ENCODE results near the gene PSMC1. TPM values are rescaled to one million over a fixed set of nuclear protein-coding genes. Genes with fewer than 3 reads are reported as not detected.

Gene PSMC1
- total and polyA plus RNA-seq, 10 of the 15 experiments (the other 5 are each of a cell fraction or from before 2014, with no cell fraction given): 97.4 to 286 (median 209) TPM

- SMC1A ChIA-PET (ENCODE audit: uncharacterized antibody, unreplicated experiment): interaction anchor here (1.5 kb wide), 1 partner anchor 16 kb away, joined by 3 read pairs; no protein-coding TSS in a partner anchor
- no TSS peak for BruUV-seq (replicated peaks)
- Histone ChIP-seq H3K4me2 (ENCODE audit: control insufficient read depth, insufficient read depth) (no peak overlapping the region), H3K4me1 (ENCODE audit: control insufficient read depth, insufficient read depth, low read length) (no peaks in the 10 kb centered on the region), H3K4me3 (no peak overlapping the region), H3K27ac (ENCODE audit: control insufficient read depth, insufficient read depth) (no peak overlapping the region), H3K9ac (ENCODE audit: control insufficient read depth, insufficient read depth, low read length) (no peak overlapping the region), H3K36me3 (ENCODE audit: control insufficient read depth in 2 of 2, insufficient read depth in 2 of 2, low read length in 1 of 2) (peaks cover 7 to 24% of the 10 kb centered on the region in 2 experiments), H3K27me3 (replicated peaks in 1 of 2; ENCODE audit: control insufficient read depth in 2 of 2, insufficient read depth in 2 of 2, low read length in 1 of 2) (no peaks in the 10 kb centered on the region), H2AFZ (ENCODE audit: control insufficient read depth, low read depth, low read length) (no peak overlapping the region), H3K79me2 (ENCODE audit: control insufficient read depth, insufficient read depth, low read length) (no peaks in the 10 kb centered on the region), H4K20me1 (ENCODE audit: control insufficient read depth, insufficient read depth) (no peaks in the 10 kb centered on the region), H3K9me3 (replicated peaks; ENCODE audit: control insufficient read depth, insufficient read depth, low read length) (no peaks in the 10 kb centered on the region)
- WGBS (ENCODE audit: insufficient coverage, insufficient replicate concordance, low lambda C conversion rate, missing lambda C conversion rate): 97% methylated on average over 4 of the region's 4 CpGs
- no peak for FAIRE-seq
- RAD21 ChIA-PET (ENCODE audit: unreplicated experiment): no interaction called here
- no peak for DNase-seq (ENCODE audit: low read depth, low spot score)
- intact Hi-C loops (cut with micrococcal nuclease; ENCODE audit: unreplicated experiment) (loop anchor here (10.0 kb wide), 1 partner anchor 450 kb away; no protein-coding TSS in a partner anchor), in situ Hi-C loops (cut with MboI) (loop anchor here (10.0 kb wide), 1 partner anchor 390 kb away; no protein-coding TSS in a partner anchor)
- POLR2A ChIA-PET: no interaction called here
- TF ChIP-seq RUNX3 (IDR thresholded peaks at IDR 0.05; ENCODE audit: low read length) (0 out of 2 replicates have a peak, but pooled peaks have one; percentile 27), HCFC1 (IDR thresholded peaks at IDR 0.05; ENCODE audit: low read length) (no peak)
- CTCF ChIA-PET: interaction anchor here (1.3 kb wide), 1 partner anchor 16 kb away, joined by 4 read pairs; no protein-coding TSS in a partner anchor
- no peak for ATAC-seq
Observed at GRCh38 chr14:90305176-90305601, 48.8 kb downstream of the PSMC1 start.

GRCh38 chr14:90308561-90308960, 52.2 kb downstream of the PSMC1 start:
- H4K20me1 ChIP-seq (ENCODE audit: control insufficient read depth, insufficient read depth): no peaks in the 10 kb centered on the region
- H2AFZ ChIP-seq (ENCODE audit: control insufficient read depth, low read depth, low read length): no peak overlapping the region
- H3K4me1 ChIP-seq (ENCODE audit: control insufficient read depth, insufficient read depth, low read length): no peaks in the 10 kb centered on the region
- no peak overlapping the region for H3K4me2 ChIP-seq (ENCODE audit: control insufficient read depth, insufficient read depth)
- WGBS (ENCODE audit: insufficient coverage, insufficient replicate concordance, low lambda C conversion rate, missing lambda C conversion rate): 99% methylated on average over 7 of the region's 7 CpGs
- H3K9me3 ChIP-seq (replicated peaks; ENCODE audit: control insufficient read depth, insufficient read depth, low read length): no peaks in the 10 kb centered on the region
- ChIA-PET CTCF (no interaction called here), POLR2A (no interaction called here), RAD21 (ENCODE audit: unreplicated experiment) (no interaction called here), SMC1A (ENCODE audit: uncharacterized antibody, unreplicated experiment) (no interaction called here)
- ATAC-seq (no peak), FAIRE-seq (no peak), DNase-seq (ENCODE audit: low read depth, low spot score) (no peak)
- no peak overlapping the region for H3K27ac ChIP-seq (ENCODE audit: control insufficient read depth, insufficient read depth)
- no peak overlapping the region for H3K4me3 ChIP-seq
- no peaks in the 10 kb centered on the region for H3K79me2 ChIP-seq (ENCODE audit: control insufficient read depth, insufficient read depth, low read length)
- H3K36me3 ChIP-seq (ENCODE audit: control insufficient read depth in 2 of 2, insufficient read depth in 2 of 2, low read length in 1 of 2): peaks cover 4 to 20% of the 10 kb centered on the region in 2 experiments
- intact Hi-C loops (cut with micrococcal nuclease; ENCODE audit: unreplicated experiment) (loop anchor here (10.0 kb wide), 1 partner anchor 446 kb away; no protein-coding TSS in a partner anchor), in situ Hi-C loops (cut with MboI) (loop anchor here (10.0 kb wide), 1 partner anchor 386 kb away; no protein-coding TSS in a partner anchor)
- no peaks in the 10 kb centered on the region for H3K27me3 ChIP-seq (replicated peaks in 1 of 2; ENCODE audit: control insufficient read depth in 2 of 2, insufficient read depth in 2 of 2, low read length in 1 of 2)
- no TSS peak for BruUV-seq (replicated peaks)
- no peak overlapping the region for H3K9ac ChIP-seq (ENCODE audit: control insufficient read depth, insufficient read depth, low read length)
- TF ChIP-seq MXI1 (IDR thresholded peaks at IDR 0.05; ENCODE audit: low read depth, low read length) (no peak), MEF2B (IDR thresholded peaks at IDR 0.05; ENCODE audit: partially characterized antibody, poor library complexity, severe bottlenecking) (no peak), ZBTB4 (CRISPR knock-in tag; IDR thresholded peaks at IDR 0.05) (no peak), NFYB (IDR thresholded peaks at IDR 0.05; ENCODE audit: insufficient read depth, low read depth, low read length) (no peak), KAT2A (conservative IDR thresholded peaks at IDR 0.05; ENCODE audit: control insufficient read depth, low read depth, low read length) (no peak), HCFC1 (IDR thresholded peaks at IDR 0.05; ENCODE audit: low read length) (no peak), HSF1 (IDR thresholded peaks at IDR 0.05; ENCODE audit: low read depth, low read length) (no peak), STAT1 (conservative IDR thresholded peaks at IDR 0.05) (no peak), MLLT1 (IDR thresholded peaks at IDR 0.05) (no peak), KDM1A (IDR thresholded peaks at IDR 0.05; ENCODE audit: borderline replicate concordance) (no peak)
